ENCODE data around the gene ICA1. TPM values are rescaled to one million over a fixed set of nuclear protein-coding genes. Genes with fewer than 3 reads are reported as not detected.

The ICA1 gene
- total RNA-seq, 1 experiment from 2014 or later: 31.5 TPM

- intact Hi-C loops (cut with micrococcal nuclease): no loop called here
- H3K9me3 Mint-ChIP-seq (ENCODE audit: unreplicated experiment): no peaks in the 10 kb centered on the region
- no peak overlapping the region for H3K4me3 Mint-ChIP-seq (ENCODE audit: unreplicated experiment)
- BruUV-seq (replicated peaks): no TSS peak
- no peak overlapping the region for H3K27ac Mint-ChIP-seq (ENCODE audit: low read depth, unreplicated experiment)
- no peaks in the 10 kb centered on the region for H3K36me3 Mint-ChIP-seq (ENCODE audit: insufficient read depth, unreplicated experiment)
- no peak for TF ChIP-seq CTCF (IDR thresholded peaks at IDR 0.05; ENCODE audit: unreplicated experiment)
- no peak for DNase-seq (ENCODE audit: unreplicated experiment)
- H3K4me1 Mint-ChIP-seq (ENCODE audit: insufficient read depth, unreplicated experiment): no peaks in the 10 kb centered on the region
- no peaks in the 10 kb centered on the region for H3K27me3 Mint-ChIP-seq (ENCODE audit: insufficient read depth, unreplicated experiment)
- POLR2A ChIA-PET: no interaction called here
- CTCF ChIA-PET: interaction anchor here (0.6 kb wide), 1 partner anchor 593 kb away, joined by 3 read pairs; no protein-coding TSS in a partner anchor
Measured at GRCh38 chr7:8254667-8255066, 7.3 kb downstream of the ICA1 start.

- Mint-ChIP-seq H3K27ac (ENCODE audit: low read depth, unreplicated experiment) (no peak overlapping the region), H3K27me3 (ENCODE audit: insufficient read depth, unreplicated experiment) (no peaks in the 10 kb centered on the region), H3K9me3 (ENCODE audit: unreplicated experiment) (no peaks in the 10 kb centered on the region), H3K4me1 (ENCODE audit: insufficient read depth, unreplicated experiment) (no peaks in the 10 kb centered on the region), H3K4me3 (ENCODE audit: unreplicated experiment) (no peak overlapping the region), H3K36me3 (ENCODE audit: insufficient read depth, unreplicated experiment) (no peaks in the 10 kb centered on the region)
- TF ChIP-seq CTCF (IDR thresholded peaks at IDR 0.05; ENCODE audit: unreplicated experiment): no peak
- BruUV-seq (replicated peaks): no TSS peak
- ChIA-PET POLR2A (no interaction called here), CTCF (no interaction called here)
- intact Hi-C loops (cut with micrococcal nuclease): no loop called here
- DNase-seq (ENCODE audit: unreplicated experiment): no peak
Measured at GRCh38 chr7:8254215-8254614, 7.8 kb downstream of the ICA1 start.

- Mint-ChIP-seq H3K4me1 (ENCODE audit: insufficient read depth, unreplicated experiment) (no peaks in the 10 kb centered on the region), H3K36me3 (ENCODE audit: insufficient read depth, unreplicated experiment) (no peaks in the 10 kb centered on the region), H3K27ac (ENCODE audit: low read depth, unreplicated experiment) (no peak overlapping the region), H3K27me3 (ENCODE audit: insufficient read depth, unreplicated experiment) (no peaks in the 10 kb centered on the region), H3K9me3 (ENCODE audit: unreplicated experiment) (no peaks in the 10 kb centered on the region), H3K4me3 (ENCODE audit: unreplicated experiment) (no peak overlapping the region)
- DNase-seq (ENCODE audit: unreplicated experiment): peak; percentile 5
- intact Hi-C loops (cut with micrococcal nuclease): no loop called here
- ChIA-PET CTCF (interaction anchor here (0.6 to 1.7 kb wide), 6 partner anchors 17 to 252 kb away, joined by 3 to 6 read pairs (median 3); no protein-coding TSS in a partner anchor), POLR2A (interaction anchor here (0.9 to 3.4 kb wide), 2 partner anchors 10 to 14 kb away, joined by 3 to 13 read pairs; partner anchors contain the start of gene ICA1)
- no TSS peak for BruUV-seq (replicated peaks)
- no peak for TF ChIP-seq CTCF (IDR thresholded peaks at IDR 0.05; ENCODE audit: unreplicated experiment)
Measured at GRCh38 chr7:8251195-8251594, 10.8 kb downstream of the ICA1 start.

GRCh38 chr7:8250547-8250946, 11.4 kb downstream of the ICA1 start:
- no TSS peak for BruUV-seq (replicated peaks)
- Mint-ChIP-seq H3K27me3 (ENCODE audit: insufficient read depth, unreplicated experiment) (no peaks in the 10 kb centered on the region), H3K4me1 (ENCODE audit: insufficient read depth, unreplicated experiment) (no peaks in the 10 kb centered on the region), H3K9me3 (ENCODE audit: unreplicated experiment) (no peaks in the 10 kb centered on the region), H3K27ac (ENCODE audit: low read depth, unreplicated experiment) (no peak overlapping the region), H3K4me3 (ENCODE audit: unreplicated experiment) (no peak overlapping the region), H3K36me3 (ENCODE audit: insufficient read depth, unreplicated experiment) (no peaks in the 10 kb centered on the region)
- no peak for DNase-seq (ENCODE audit: unreplicated experiment)
- CTCF ChIA-PET: interaction anchor here (0.5 to 1.7 kb wide), 3 partner anchors 45 to 1123 kb away, joined by 3 to 6 read pairs (median 3); no protein-coding TSS in a partner anchor
- intact Hi-C loops (cut with micrococcal nuclease): no loop called here
- no peak for TF ChIP-seq CTCF (IDR thresholded peaks at IDR 0.05; ENCODE audit: unreplicated experiment)
- POLR2A ChIA-PET: interaction anchor here (0.9 to 3.4 kb wide), 2 partner anchors 10 to 15 kb away, joined by 3 to 13 read pairs; partner anchors contain the start of gene ICA1

Measured in MCF 10A (cell line).